ENCODE data around the gene NPB.
A peak's percentile ranks its signal among the peaks of the same experiment; 100 is the strongest.
"Not testable (repeated sequence)": the region's sequence is repeated elsewhere in the genome, so short reads cannot be mapped to it uniquely, and the experiment has no call there.

The NPB gene

DNA sequence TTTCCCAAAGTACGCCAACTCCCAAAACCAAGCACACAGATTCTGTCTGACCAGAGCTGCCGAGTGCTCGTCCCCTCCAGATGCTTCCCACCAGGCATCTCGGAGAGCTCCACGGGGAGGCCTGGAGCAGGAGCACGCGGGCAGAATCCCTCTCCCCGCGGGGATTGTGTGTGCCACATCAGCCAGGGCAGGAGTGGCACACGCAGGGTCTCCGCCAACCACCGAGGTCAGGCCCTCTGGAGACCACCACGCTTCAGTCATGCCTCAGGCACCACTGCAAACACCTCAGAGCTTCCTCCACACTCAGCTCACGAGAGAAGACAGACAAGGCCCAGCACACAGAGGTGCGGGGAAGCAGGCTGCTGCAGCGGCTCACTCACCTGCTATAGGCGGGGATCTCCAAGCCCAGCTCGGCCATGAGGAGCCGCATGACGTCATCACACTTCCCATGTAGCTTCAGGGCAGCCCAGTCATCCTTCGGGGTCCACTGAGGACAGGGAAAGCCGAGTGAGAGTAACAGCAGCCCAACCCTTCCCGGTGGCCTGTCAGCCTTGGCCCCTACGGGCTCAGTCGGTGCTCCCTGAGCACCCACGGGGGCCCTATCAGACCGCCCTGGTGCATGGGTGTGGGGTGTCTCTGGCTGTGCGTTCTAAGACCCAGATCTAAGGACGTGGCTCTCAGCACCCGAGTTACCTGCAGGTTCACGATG is 11.5 kb downstream of the NPB start:
- no peak for DNase-seq (ENCODE audit: low read depth in 2 of 2)
- no peak overlapping the region for H3K4me3 ChIP-seq (replicated peaks in 1 of 2; ENCODE audit: low read depth in 2 of 2, low read length in 2 of 2)
- TF ChIP-seq, protein P1, sequence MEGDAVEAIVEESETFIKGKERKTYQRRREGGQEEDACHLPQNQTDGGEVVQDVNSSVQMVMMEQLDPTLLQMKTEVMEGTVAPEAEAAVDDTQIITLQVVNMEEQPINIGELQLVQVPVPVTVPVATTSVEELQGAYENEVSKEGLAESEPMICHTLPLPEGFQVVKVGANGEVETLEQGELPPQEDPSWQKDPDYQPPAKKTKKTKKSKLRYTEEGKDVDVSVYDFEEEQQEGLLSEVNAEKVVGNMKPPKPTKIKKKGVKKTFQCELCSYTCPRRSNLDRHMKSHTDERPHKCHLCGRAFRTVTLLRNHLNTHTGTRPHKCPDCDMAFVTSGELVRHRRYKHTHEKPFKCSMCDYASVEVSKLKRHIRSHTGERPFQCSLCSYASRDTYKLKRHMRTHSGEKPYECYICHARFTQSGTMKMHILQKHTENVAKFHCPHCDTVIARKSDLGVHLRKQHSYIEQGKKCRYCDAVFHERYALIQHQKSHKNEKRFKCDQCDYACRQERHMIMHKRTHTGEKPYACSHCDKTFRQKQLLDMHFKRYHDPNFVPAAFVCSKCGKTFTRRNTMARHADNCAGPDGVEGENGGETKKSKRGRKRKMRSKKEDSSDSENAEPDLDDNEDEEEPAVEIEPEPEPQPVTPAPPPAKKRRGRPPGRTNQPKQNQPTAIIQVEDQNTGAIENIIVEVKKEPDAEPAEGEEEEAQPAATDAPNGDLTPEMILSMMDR (IDR thresholded peaks at IDR 0.05; ENCODE audit: low read depth, low read length): no peak

DNA sequence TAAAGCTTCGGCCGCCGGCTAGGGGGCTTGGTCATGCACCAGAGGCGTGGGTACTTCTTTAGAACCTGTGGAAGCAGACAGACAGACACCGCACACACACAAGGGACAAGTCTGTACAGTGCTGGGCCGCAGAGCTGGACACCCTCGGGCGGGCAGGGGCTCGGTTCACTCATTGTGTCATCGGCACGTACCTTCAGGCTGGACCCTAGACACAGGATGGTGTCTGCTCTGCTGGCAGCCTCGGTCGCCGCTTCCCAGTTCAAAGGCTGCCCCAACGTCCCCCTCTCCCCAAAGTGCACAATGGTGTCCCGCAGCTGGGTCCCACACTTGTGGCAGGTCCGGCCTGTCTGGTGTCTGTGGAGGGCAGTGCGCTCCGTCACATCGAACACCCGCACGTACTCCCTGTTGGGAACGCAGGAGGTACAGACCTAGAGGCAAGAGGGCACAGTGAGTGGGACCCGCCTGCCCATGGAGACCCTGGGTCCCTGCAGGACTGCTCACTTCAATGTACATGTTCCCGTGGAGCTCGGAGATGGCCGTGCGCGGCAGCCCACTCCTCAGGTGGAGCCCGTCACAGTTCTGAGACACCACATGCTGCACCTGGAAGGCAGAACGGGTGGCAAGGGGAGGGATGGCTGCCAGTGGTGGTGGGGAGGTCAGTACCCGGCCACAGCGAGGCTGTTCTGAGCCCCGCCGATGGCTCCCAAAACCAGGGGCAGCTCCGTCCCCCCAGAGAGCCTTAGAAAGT is 12.2 kb downstream of the NPB start:
- TF ChIP-seq, protein P1 (IDR thresholded peaks at IDR 0.05; ENCODE audit: low read depth, low read length): no peak
- DNase-seq (ENCODE audit: low read depth in 2 of 2): no peak
- no peak overlapping the region for H3K4me3 ChIP-seq (replicated peaks in 1 of 2; ENCODE audit: low read depth in 2 of 2, low read length in 2 of 2)

DNA sequence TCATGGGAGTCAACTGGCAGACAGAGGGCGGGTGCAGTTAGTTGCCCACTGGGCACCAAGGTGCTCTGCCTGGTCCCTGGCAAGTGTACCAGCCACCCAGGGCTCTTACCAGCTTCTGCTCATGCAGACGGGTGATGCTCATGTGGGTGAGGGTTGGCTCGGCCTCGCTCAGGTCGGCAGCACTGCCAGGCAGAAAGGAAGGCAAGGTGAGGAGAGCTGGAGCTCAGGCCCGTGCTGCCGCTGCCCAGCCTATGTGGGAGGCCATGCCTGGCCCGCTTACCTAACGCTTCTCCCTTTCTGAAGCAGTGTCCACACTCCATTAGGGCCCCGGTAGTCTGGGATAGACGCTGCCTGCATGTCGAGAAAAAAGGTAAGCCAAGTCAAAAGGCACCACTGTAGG is 13.3 kb downstream of the NPB start:
- no peak for DNase-seq (ENCODE audit: low read depth in 2 of 2)
- TF ChIP-seq, protein P1 (IDR thresholded peaks at IDR 0.05; ENCODE audit: low read depth, low read length): no peak
- H3K4me3 ChIP-seq (replicated peaks in 1 of 2; ENCODE audit: low read depth in 2 of 2, low read length in 2 of 2): no peak overlapping the region

DNA sequence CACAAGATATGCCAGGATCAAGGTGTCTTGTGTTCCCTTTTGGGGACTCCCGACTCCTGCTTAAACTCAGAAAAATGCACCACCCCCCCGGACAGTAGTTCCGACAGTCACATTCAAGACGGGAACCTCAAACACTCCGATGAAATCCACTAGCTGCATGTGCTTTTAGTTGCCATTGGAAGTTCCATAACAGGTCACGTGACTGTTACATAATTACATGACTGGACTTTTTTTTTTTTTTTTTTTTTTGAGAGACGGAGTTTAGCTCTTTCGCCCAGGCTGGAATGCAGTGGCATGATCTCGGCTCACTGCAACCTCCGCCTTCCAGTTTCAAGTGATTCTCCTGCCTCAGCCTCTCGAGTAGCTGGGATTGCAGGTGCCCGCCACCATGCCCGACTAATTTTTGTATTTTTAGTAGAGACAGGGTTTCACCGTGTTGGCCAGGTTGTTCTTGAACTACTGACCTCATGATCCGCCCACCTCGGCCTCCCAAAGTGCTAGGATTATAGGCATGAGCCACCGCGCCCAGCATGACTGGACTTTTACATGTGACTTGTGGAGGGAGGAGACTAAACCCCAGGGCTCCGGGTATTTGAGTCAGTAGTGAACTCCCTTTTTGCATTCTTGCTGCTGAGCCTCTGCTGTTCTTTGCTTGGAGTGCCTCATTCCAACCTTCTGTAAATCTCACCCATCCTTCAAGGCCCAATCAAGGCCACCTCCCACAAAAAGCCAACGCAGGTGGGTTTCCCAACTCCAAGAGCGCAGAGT is 14.4 kb downstream of the NPB start:
- TF ChIP-seq, protein P1 (IDR thresholded peaks at IDR 0.05; ENCODE audit: low read depth, low read length): no peak
- peak; percentile 52 to 83 for DNase-seq (ENCODE audit: low read depth in 2 of 2)
- peak overlapping the region in 1 of 2 donors; percentile 69 for H3K4me3 ChIP-seq (replicated peaks in 1 of 2; ENCODE audit: low read depth in 2 of 2, low read length in 2 of 2)

DNA sequence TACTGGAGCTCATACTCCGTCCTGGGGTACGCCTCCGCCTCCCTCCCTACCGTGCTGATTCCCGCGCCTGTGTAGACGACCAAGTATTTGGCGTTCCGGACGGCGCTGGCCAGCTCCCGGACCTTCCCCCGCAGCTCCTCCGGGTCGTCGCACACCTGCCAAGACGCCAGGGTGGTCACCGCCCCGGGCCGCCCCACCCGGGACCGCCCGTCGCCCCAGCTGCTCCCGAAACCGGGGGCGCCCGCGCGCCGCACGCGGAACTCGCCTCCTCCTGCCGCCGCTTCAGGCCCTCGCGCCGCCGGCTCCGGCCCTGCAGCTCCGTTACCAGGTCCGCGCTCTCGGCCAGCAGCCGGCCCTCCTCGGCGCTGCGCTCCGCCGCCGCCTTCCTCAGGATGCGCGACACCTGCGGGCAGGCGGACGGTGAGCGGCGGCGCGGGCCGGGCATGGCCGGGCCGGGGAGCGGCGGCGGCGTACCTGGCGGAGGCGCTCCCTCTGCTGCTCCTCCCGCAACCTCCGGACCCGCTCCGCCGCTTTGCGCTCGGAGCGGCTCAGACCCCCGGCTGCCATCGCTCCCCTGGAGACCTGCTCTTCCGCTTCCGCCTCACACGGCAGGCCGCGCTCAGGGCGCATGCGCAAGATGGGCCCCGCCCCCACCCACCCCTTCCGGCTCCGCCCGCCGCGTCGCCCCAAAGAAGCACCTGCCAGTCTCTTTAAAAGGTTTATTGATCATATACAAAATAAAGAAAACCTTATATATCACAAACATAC is 15.7 kb downstream of the NPB start, which contains the start of gene SIRT7:
Gene SIRT7 (minus strand): TSS at position 612 of the 768 bp plus-strand sequence. CDS start 45 bp downstream, at position 567.
- peak within 1 kb of the TSS; percentile 65 to 69 for H3K4me3 ChIP-seq (replicated peaks in 1 of 2; ENCODE audit: low read depth in 2 of 2, low read length in 2 of 2)
- DNase-seq (ENCODE audit: low read depth in 2 of 2): peak; percentile 69 to 76
- TF ChIP-seq, protein P1 (IDR thresholded peaks at IDR 0.05; ENCODE audit: low read depth, low read length): no peak

DNA sequence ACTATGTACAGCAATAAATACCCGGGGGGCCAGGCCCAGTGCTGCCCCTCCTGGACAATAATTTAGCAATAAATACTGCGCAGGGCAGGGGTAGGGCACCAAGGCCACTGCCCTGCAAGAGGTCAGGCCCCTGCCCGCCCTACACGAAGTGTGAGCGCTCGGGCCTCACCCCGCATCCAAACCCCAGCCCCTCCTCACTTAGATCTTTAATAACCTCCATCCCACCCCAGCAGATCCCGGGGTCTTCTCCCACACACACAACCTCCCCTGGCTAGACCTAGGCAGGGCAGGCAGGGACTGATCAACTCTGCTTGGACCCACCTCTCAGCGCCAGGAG is 16.3 kb downstream of the NPB start:
- not testable (repeated sequence) for DNase-seq (ENCODE audit: low read depth in 2 of 2); H3K4me3 ChIP-seq (replicated peaks in 1 of 2; ENCODE audit: low read depth in 2 of 2, low read length in 2 of 2)

All from cardiac fibroblast (primary cell).